ENCODE data around the gene ANXA8L1.
"Not testable (repeated sequence)": the region's sequence is repeated elsewhere in the genome, so short reads cannot be mapped to it uniquely, and the experiment has no call there.

ANXA8L1 gene, protein sequence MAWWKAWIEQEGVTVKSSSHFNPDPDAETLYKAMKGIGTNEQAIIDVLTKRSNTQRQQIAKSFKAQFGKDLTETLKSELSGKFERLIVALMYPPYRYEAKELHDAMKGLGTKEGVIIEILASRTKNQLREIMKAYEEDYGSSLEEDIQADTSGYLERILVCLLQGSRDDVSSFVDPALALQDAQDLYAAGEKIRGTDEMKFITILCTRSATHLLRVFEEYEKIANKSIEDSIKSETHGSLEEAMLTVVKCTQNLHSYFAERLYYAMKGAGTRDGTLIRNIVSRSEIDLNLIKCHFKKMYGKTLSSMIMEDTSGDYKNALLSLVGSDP

GRCh38 chr10:46375406-46375805 is at the start of gene ANXA8L1:
Gene ANXA8L1 (plus strand): TSS chr10:46375776. CDS start chr10:46375852, 76 bp downstream.
- not testable (repeated sequence) for DNase-seq

DNA sequence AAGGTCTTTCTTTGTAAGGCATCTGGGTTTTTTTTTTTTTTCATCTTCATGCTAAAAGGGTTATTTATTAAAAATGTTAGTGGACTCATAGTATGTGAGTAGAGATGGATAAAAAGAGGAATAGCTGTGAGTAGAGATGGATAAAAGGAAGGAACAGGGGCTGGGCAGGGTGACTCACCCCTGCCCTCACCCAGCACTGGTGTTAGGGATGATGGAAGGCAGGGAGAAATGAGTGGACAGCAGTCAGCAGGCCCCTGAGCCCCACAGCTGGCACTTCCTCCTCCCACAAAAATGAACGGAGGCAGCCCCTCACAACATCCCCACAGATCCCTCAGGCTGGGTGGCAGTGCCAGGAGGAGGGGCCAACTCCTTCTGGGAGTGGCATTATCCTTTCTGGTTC is 49.5 kb upstream of the ANXA8L1 start:
- DNase-seq = no peak

DNA sequence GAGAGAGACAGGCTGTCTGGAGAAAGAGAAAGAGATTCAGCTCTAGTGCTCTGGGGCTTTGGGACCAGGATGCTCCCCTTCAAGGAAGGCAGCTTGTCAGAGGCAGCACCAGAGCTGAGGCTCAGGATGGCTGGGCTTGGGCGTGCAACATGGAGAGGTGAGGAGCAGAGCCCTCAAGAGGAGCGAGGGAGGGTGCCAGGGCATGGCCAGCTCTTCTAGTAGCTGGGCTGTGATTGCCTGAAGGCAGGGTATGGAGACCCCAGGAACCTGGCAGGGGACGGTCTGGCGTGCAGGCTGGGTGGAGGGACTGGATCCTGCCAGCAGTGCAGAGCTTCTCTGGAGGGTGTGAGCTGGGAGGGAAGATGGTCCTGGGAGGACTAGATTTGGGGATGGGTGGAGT is 48.6 kb upstream of the ANXA8L1 start:
- no peak for DNase-seq

DNA sequence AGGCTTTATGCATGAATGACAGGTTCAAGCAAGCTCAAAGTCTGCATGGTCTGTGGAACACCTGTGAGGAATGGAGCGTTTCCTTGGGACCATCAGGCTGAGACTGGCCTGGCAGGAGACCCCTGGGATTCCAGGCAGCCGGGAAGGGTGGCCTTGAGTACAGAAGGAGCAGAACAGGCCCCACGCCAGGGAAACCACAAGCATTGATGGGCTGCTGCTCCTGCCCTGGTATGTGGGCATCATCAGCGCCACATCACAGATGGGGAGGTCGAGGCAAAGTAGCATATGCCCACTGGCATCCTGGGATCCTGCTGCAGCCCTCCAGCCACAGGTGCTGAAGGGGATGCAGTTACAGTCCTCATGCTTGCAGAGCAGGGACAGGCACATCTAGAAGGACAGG is 47.9 kb upstream of the ANXA8L1 start:
- DNase-seq = no peak

- no peak for DNase-seq
Observed at GRCh38 chr10:46328853-46329689, 46.5 kb upstream of the ANXA8L1 start.

- no peak for DNase-seq
Observed at GRCh38 chr10:46329690-46330016, 45.9 kb upstream of the ANXA8L1 start.

DNA sequence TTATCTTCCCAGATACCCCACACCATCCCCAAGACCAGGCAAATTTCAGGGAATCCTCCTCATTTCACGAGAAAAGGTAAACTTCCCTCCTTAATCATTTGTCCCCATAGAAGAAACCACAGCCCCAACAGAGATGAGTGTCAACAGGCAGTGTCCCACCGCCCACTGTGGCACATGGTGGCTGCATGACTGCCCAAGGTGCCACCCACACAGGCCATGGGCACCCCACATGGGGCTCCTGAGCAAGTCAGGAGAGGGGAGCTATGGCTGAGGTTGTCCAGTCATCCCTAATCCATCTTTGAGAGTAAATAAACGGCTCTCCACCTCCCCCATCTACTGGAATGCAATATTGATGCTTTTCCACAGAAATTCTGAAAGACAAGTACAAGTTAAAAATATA is 44.7 kb upstream of the ANXA8L1 start:
- DNase-seq = no peak

- not testable (repeated sequence) for DNase-seq
Observed at GRCh38 chr10:46365484-46365883, 10.1 kb upstream of the ANXA8L1 start.

DNA sequence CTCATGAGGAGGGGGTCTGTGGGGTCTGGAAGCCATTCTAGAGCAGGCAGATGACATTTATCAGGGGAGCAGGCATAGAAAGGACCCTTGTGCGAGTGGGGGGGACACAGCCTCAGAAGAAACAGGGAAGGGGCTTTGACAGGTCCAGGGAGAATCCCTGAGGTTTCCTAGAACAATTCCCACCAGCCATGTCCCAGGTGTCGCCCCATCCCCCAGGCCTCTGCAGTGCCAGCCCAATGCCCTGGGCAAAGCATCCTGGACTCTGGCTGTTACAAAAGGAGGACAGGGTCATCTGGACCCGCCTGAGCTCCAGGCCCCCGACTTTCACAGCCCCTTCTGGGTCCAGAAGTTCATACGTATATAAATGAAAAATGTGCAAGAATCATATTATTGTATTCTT is 8.4 kb upstream of the ANXA8L1 start:
- not testable (repeated sequence) for DNase-seq

DNA sequence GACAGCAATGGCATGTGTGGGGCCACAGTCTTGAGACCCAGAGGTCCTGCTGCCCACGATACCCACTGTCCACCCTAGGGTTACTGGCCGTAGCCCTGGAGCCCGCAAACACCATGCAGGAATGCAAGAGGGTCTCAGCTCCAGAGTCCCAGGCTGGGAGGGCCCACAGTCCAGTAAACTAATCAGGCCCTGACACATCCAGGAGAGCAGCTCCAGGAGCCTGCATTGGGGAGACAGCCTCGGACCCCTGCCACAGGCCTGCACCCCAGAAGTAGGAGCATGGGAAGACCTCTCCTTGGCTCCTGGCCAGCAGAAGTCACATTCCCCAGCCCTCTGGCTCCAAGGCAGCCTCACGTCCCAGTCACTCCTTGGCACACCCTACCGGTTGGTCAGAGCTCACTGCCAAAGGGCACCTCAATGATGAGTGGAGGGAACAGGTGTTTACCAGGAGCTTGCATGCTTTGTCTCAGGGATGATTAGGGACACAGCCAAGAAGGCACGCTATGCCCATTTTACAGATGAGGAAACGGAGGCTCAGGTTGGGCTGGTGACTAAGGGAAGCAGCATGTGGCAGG is 7.8 kb upstream of the ANXA8L1 start:
- not testable (repeated sequence) for DNase-seq

DNA sequence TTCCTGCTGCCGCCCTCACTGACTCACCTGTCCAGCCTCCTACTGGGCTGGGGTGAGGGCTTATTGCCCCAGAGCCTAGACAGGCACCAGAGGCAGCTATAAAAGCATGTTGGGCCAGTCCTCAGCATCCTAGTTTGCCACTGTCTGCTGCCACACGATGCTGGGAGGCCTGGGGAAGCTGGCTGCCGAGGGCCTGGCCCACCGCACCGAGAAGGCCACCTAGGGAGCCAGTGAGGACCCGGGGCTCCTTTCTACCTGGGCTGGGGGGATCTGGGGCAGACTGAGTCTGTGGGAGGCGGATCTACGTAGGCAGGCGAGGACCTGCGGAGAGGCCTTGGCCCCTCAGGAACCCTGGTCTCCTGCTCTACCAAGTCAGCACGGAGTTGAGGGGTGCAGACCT is 6.6 kb upstream of the ANXA8L1 start:
- DNase-seq = not testable (repeated sequence)

DNA sequence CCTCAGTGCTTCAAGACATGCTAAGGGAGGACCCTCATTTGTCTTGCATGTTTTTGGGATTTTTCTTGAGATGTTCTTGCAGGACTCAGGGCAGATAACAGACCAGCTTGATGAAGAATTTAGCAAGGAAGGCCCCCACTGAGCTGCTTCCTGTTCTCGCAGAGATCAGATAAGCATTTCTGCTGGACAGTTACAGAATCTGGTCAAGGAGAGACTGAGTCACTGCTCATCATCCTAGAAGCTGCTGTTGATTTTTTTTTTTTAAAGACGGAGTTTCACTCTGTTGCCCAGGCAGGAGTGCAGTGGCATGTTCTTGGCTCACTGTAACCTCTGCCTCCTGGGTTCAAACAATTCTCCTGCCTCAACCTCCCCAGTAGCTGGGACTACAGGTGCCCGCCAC is 1.2 kb upstream of the ANXA8L1 start:
- DNase-seq = not testable (repeated sequence)

GRCh38 chr10:46377022-46377421 is 1.4 kb downstream of the ANXA8L1 start:
- DNase-seq = not testable (repeated sequence)

DNA sequence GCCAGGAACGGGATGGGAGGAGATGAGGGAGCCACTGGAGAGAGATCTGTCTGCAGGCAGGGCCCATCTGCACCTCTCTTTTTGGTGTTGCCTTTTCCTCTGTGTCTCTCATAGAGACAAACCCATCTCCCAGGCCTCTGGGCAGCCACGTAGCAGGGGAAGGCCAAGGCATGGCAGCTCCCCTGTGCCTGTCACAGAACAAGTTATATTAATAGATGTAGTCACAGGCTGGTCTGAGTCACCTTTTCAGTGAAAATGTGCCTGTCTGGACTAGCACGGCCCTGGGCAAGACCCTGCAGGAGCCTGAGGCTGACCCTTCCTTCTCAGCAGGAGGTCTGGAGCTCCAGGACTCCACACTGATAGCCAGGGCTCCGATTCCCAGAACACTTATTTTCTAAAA is 2.1 kb downstream of the ANXA8L1 start:
- DNase-seq = not testable (repeated sequence)

DNA sequence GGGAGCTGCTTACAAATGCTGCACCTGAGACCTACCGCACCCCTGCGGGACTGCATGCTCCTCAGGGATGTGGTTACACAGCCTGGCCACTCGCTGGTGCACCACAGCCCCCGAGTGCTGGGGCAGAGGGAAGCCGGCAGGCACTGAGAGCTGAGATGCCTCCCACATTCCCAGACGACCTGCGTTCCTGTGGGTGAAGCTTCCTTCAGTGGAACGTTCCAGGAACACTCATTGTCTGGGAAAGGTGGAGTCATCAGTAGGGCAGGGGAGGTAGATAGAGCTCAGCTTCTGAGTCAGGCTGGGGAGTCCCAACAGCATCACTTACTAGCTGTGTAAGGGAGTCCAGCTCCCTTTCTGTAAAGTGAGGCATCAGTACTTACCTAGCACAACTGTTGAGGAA is 2.5 kb downstream of the ANXA8L1 start:
- not testable (repeated sequence) for DNase-seq

DNA sequence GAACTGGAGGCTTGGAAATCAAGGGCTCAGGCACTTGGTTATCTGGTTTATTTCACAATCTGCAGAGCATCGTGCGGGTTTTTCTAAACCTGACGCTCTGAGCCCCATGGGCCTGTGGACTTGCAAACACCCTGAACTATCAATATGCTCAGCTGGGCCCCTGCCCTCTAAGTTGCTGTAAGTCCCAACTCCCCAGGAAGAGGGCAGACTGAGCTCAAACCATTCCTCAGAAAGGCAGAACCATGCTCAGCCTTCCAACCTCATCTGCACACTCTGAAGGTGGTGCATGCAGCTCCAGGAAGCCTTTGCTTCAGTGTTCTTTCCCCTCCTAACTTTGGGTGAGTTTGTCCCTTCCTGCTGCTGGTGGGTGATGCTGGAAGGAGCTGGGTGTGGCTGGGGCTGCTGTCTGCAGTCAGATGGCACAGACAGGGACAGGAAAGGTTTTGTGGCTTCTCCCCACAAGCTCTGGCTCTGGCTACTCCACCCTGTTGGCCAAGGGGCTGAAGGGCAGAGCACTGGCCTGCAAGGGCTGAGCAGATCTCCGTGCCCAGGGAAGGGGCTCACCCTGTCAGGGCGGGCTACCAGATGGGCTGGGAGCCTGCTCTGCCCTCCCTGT is 3.8 kb downstream of the ANXA8L1 start:
- not testable (repeated sequence) for DNase-seq

DNA sequence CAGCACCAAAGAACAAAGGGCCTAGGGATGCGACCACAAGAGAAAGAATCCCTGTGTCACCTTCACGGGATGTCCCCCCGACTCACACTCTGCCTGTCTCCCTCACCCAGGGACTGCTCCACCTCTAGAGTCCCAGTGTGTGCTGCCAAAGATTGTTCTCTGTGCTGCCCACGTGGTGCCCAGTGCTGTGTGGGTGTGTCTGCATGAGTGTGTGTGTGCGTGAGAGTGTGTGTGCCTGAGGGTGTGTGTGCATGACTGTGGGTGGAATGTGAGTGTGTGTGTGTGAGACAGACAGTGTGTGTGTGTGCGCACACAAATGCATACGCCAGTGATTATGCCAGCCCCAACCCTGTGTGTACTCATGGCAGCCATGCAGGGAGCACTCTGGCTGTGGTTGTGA is 10.3 kb downstream of the ANXA8L1 start:
- not testable (repeated sequence) for DNase-seq

DNA sequence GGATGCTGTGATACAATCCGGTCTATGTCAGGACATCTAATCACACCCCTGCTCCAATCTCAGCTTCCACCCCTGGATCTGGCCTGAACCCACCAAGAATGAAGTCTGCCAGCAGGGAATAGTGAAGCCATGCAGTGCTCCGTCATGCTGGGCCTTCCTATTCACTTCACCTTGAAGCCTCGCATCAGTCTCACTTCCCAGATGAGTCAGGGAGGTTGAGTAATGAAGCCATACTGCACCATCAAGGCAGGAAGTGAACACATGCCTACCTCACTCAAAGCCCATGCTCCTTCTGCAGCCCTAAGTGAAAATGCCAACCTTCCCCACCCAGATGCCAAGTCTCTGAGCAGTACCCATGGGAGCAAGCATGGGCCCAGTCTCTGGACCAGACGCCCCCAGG is 11.1 kb downstream of the ANXA8L1 start:
- not testable (repeated sequence) for DNase-seq

DNA sequence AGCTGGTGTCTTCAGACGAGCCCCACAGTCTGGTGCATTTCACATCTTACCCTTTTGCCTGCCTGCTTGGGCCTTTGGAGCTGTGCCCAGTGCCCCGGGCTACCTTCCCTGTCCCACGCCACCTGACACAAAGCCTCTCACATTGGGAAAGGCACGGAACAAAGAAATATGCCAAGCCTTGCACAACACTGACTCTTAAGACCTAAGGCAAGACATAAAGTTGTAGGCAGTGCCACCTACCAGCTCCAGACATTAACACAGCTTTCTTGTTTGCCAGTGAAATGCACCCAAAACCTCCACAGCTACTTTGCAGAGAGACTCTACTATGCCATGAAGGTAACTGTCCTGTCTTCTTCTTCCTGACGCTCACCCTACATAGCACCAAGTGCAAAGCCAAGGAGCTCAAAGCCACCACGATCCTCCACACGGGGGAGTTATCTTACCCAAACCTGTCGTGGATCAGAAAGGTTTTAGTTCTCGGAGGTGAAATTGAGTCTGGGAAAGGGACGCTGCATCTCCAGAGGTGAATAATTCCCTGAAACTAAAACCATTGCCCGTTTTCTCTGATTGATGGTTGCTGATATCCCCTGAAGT is 11.8 kb downstream of the ANXA8L1 start:
- not testable (repeated sequence) for DNase-seq

DNA sequence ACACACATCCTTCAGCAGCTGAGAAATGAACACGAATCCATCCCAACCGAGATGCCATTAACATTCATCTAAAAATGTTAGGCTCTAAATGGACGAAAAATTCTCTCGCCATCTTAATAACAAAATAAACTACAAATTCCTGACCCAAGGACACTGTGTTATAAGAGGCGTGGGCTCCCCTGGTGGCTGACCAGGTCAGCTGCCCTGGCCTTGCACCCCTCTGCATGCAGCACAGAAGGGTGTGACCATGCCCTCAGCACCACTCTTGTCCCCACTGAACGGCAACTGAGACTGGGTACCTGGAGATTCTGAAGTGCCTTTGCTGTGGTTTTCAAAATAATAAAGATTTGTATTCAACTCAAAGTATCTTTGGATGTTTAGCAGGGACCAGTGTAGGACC is 15.8 kb downstream of the ANXA8L1 start:
- DNase-seq = not testable (repeated sequence)

GRCh38 chr10:46396441-46397279 is 21.1 kb downstream of the ANXA8L1 start:
- not testable (repeated sequence) for DNase-seq

- DNase-seq = not testable (repeated sequence)
Observed at GRCh38 chr10:46397767-46398166, 22.2 kb downstream of the ANXA8L1 start.
